HFFc6 (cell line): ENCODE data around the gene CDC123. TPM values are rescaled to one million over a fixed set of nuclear protein-coding genes. Genes with fewer than 3 reads are reported as not detected.

ENCODE experiments used
- DNase-seq: peaks from one replicate; pipeline ENCODE4 v3.0.0-alpha.2; 2018
- H3K27ac Mint-ChIP-seq: 2 replicates; pipeline ENCODE4 v1.8.0; 2020; ENCODE audit warnings: mild to moderate bottlenecking, mixed read lengths
- H3K27me3 Mint-ChIP-seq: 2 replicates; pipeline ENCODE4 v1.8.0; 2021; ENCODE audit warnings: mild to moderate bottlenecking, moderate library complexity, mixed read lengths; ENCODE audit not compliant: insufficient read depth
- H3K36me3 Mint-ChIP-seq: 2 replicates; pipeline ENCODE4 v1.8.0; 2021; ENCODE audit warnings: low read depth, mixed read lengths
- H3K4me1 Mint-ChIP-seq: 2 replicates; pipeline ENCODE4 v1.8.0; 2020; ENCODE audit warnings: low read depth, mixed read lengths
- H3K4me3 Mint-ChIP-seq: 2 replicates; pipeline ENCODE4 v1.8.0; 2020; ENCODE audit warnings: mild to moderate bottlenecking, moderate library complexity, mixed read lengths
- H3K9me3 Mint-ChIP-seq: 2 replicates; pipeline ENCODE4 v1.8.0; 2020; ENCODE audit warnings: mild to moderate bottlenecking, mixed read lengths
- total RNA-seq, 6 experiments: library from RNA; stranded (reverse); fragmentation: NEBNext Ultra II Directional; extraction: Animal tissue kit (Norgen Biotek cat#: 25700); gene quantifications; 2 replicates in 1 of 6; 3 replicates in 5 of 6; pipeline ENCODE4 v1.2.3, GENCODE V29; 2021
- TF ChIP-seq, protein P1 (sequence below): fragments of 200-600 bp; sonication (generic); IDR thresholded peaks from 2 replicates; pipeline ENCODE4 v1.5.0; 2021; ENCODE audit warnings: antibody characterized with exemption, mild to moderate bottlenecking

CDC123 gene
- total RNA-seq, 6 experiments from 2014 or later = 90.9 to 116 (median 99.5) TPM

- Mint-ChIP-seq H3K27ac (no peak overlapping the region), H3K4me3 (no peak overlapping the region), H3K4me1 (peaks cover 32% of the 10 kb centered on the region), H3K36me3 (peaks cover 39% of the 10 kb centered on the region), H3K9me3 (no peaks in the 10 kb centered on the region), H3K27me3 (no peaks in the 10 kb centered on the region)
- DNase-seq = no peak
- TF ChIP-seq, protein P1, sequence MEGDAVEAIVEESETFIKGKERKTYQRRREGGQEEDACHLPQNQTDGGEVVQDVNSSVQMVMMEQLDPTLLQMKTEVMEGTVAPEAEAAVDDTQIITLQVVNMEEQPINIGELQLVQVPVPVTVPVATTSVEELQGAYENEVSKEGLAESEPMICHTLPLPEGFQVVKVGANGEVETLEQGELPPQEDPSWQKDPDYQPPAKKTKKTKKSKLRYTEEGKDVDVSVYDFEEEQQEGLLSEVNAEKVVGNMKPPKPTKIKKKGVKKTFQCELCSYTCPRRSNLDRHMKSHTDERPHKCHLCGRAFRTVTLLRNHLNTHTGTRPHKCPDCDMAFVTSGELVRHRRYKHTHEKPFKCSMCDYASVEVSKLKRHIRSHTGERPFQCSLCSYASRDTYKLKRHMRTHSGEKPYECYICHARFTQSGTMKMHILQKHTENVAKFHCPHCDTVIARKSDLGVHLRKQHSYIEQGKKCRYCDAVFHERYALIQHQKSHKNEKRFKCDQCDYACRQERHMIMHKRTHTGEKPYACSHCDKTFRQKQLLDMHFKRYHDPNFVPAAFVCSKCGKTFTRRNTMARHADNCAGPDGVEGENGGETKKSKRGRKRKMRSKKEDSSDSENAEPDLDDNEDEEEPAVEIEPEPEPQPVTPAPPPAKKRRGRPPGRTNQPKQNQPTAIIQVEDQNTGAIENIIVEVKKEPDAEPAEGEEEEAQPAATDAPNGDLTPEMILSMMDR = no peak
Measured at GRCh38 chr10:12189426-12189825, 6.6 kb upstream of the CDC123 start.

DNA sequence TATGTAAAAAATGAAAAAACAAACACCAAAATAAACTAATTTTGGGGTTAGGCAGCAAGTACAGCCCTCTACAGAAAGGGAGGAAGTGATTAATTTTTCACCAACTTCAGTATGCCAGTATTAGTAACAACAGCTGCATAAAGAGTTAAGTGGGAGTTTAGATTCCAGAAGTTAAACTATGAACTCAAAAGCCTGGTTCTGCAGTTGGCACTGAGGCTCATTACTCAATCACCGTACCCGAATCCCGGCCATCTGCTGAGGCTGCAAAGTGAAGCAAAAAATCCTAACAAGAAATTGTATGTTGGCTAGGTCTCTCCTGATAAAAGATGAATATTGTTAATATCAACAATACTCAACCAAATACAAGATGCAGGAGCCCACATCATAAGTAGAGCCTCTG lies 4.3 kb upstream of the CDC123 start:
- peaks cover 36% of the 10 kb centered on the region for H3K4me1 Mint-ChIP-seq
- H3K27me3 Mint-ChIP-seq = no peaks in the 10 kb centered on the region
- no peaks in the 10 kb centered on the region for H3K9me3 Mint-ChIP-seq
- TF ChIP-seq, protein P1 = no peak
- no peak overlapping the region for H3K27ac Mint-ChIP-seq
- no peak overlapping the region for H3K4me3 Mint-ChIP-seq
- peaks cover 38% of the 10 kb centered on the region for H3K36me3 Mint-ChIP-seq
- DNase-seq = no peak

GRCh38 chr10:12193193-12193592 lies 2.8 kb upstream of the CDC123 start:
- DNase-seq = peak; percentile 24
- H3K36me3 Mint-ChIP-seq = peaks cover 34% of the 10 kb centered on the region
- peaks cover 42% of the 10 kb centered on the region for H3K4me1 Mint-ChIP-seq
- TF ChIP-seq, protein P1 = no peak
- no peaks in the 10 kb centered on the region for H3K27me3 Mint-ChIP-seq
- H3K9me3 Mint-ChIP-seq = no peaks in the 10 kb centered on the region
- H3K4me3 Mint-ChIP-seq = peak overlapping the region; percentile 57; the same call in 1 of the 2 replicates
- H3K27ac Mint-ChIP-seq = peak overlapping the region; percentile 65

DNA sequence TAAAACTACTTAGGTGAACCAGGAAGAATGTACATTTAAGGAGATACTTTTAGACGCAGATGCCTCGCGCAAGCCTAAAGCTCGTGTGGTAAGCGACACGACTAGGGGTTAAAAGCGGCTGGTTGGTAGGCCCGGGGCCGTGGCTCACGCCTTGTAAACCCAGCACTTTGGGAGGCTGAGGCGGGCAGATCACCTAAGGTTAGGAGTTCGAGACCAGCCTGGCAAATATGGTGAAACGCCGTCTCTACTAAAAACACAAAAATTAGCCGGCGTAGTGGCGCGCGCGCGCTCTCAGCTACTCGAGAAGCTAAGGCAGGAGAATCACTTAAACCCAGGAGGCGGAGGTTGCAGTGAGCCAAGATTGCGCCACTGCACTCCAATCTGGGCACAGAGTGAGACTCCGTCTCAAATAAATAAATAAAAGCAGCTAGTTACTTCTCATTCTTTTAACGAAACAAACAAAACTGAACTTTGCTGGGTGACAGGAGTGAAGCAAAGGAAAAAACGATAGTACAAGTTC lies 1.2 kb upstream of the CDC123 start:
- H3K27ac Mint-ChIP-seq = peak overlapping the region; percentile 98
- DNase-seq = peak; percentile 22
- no peaks in the 10 kb centered on the region for H3K27me3 Mint-ChIP-seq
- TF ChIP-seq, protein P1 = no peak
- H3K9me3 Mint-ChIP-seq = no peaks in the 10 kb centered on the region
- H3K36me3 Mint-ChIP-seq = peaks cover 46% of the 10 kb centered on the region
- H3K4me3 Mint-ChIP-seq = peak overlapping the region; percentile 96
- peaks cover 50% of the 10 kb centered on the region for H3K4me1 Mint-ChIP-seq

DNA sequence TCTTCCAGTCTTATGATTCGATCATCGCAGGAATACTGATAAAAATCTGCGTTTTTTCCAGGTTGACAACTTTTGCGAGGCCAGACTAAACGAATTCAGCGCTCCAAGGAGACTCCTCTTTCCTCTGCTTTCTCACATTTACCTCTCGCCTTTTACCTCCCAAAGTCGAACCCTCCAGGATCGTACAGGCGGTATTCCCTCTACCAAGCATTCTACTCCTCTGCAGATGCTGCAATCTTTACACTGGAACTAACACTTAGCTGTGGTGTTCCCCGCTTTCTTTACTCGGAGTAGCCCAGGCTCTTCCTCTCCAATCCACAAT lies 746 bp upstream of the CDC123 start:
- H3K27ac Mint-ChIP-seq = peak overlapping the region; percentile 98
- DNase-seq = no peak
- TF ChIP-seq, protein P1 = no peak
- H3K4me1 Mint-ChIP-seq = peaks cover 50% of the 10 kb centered on the region
- no peaks in the 10 kb centered on the region for H3K9me3 Mint-ChIP-seq
- H3K4me3 Mint-ChIP-seq = peak overlapping the region; percentile 96
- no peaks in the 10 kb centered on the region for H3K27me3 Mint-ChIP-seq
- peaks cover 43% of the 10 kb centered on the region for H3K36me3 Mint-ChIP-seq
